ENCODE measurements around the gene IPO9.
"Not testable (repeated sequence)": the region's sequence is repeated elsewhere in the genome, so short reads cannot be mapped to it uniquely, and the experiment has no call there.

Gene IPO9

DNA sequence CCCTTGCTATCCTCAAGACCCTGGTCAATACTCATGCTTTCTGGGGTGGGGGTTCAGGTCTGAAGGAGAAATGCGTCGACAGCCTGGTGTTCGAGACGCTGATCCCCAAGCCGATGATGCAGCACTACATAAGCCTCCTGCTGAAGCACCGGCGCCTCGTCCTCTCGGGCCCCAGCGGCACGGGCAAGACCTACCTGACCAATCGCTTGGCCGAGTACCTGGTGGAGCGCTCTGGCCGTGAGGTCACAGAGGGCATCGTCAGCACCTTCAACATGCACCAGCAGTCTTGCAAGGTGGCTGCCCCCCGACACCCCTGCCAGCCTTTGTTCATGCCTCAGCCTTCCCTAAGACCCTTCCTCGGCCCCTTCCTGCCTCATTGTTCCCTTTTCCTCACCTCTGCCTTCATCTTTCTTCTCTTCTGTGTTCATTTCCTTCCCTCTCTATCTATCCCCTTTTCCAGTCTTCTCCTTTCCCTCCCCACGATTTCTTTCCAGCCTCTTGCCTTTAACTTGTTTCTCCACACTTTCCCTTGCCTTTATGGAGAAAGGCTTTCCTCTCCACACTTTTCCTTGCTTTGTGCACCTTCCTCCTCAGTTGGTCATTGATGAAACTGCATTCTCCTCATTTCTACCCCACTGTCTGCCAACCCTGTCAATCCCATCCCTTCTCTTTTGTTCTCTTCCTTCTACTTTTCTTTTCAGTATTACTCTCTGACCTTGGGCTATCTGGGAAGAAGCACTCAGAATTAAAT is 18.3 kb upstream of the IPO9 start:
- DNase-seq, result no peak

DNA sequence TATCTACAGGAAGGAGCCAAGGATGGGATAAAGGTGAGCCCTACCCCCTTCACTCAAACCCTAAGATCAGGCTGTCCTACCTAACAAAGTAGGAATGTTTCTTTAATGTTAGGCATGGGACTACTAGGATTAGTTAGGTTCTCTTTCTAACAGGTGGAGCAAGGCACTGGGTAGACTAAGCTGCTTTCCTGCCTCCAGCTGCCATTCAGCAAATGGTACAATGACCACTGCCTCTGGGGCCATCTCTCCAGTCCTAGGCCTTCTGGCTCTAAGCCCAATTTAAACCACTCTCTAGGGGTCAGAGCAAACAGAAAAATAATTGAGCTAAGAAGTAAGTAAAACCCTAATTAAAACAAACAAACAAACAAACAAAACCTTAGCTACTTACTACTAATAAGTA is 15.7 kb upstream of the IPO9 start:
- DNase-seq, result no peak

DNA sequence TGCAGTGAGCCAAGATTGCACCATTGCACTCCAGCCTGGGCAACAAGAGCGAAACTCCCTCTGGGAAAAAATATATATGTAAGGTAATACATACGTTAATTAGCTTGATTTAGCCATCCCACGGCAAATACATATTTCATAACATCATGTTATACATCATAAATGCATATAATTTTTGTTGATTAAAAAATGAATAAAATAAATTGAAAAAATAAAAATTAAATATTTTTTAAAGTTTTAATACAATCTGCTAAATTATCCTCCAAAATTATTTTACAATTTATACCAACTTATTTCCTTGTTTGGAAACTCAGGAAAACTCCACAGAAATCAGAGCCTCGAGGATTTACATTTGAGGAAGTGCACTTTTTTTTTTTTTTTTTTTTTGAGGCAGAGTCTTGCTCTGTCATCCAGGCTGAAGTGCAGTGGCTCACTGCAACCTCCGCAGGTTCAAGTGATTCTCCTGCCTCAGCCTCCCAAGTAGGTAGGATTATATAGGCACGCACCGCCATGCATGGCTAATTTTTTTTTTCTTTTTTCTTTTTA is 12.6 kb upstream of the IPO9 start:
- DNase-seq, result no peak

DNA sequence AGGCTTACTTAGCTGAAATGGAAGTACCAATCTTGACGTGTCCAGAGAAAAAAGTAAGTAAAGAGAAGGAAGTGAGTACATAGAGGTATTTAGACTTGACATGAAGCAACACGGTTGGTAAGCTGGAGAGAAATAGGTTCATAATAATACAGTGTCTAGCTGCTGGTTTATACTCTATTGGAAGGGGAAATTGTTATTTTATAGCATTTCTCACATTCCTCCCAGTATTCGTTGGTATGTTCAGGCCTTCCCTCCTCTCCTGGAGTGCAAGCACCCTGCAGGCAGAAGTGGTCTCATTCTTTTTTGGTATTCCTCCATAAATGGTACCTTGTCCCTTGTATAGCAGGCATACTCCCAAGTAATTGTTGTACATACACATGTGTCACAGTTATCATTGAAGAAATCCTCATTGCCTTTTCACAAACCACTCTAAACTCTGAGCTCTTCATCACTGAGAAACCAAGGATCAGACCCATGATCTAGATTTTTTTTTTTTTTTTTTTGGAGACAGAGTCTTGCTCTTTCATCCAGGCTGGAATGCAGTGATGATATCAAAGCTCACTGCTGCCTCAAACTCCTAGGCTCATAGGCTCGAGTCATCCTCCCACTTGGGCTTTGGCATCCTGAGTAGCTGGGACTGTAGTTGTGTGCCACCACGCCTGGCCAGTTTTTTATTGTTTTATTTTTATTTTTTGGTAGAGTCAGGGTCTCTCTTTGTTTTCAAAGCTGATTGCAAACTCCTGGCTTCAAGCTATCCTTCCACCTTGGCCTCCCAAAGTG is 9.8 kb upstream of the IPO9 start:
- no peak for DNase-seq

DNA sequence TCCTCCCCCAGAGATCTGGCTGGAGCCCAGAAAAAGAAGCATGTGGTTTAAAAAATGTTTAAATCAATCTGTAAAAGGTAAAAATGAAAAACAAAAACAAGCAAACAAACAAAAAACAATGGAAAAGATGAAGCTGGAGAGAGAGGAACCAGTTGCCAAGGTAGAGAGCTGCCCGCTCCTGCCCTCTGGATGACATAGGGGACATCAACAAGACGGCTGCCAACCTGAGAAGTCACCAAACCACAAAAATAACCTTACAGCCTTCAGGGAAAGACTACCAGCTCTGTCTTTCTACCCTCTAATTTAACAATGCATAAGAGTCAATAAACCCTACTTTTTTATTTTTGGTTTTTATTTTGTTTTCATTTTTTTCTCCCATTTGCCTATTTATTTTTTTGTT is 8.5 kb upstream of the IPO9 start:
- DNase-seq, result no peak

DNA sequence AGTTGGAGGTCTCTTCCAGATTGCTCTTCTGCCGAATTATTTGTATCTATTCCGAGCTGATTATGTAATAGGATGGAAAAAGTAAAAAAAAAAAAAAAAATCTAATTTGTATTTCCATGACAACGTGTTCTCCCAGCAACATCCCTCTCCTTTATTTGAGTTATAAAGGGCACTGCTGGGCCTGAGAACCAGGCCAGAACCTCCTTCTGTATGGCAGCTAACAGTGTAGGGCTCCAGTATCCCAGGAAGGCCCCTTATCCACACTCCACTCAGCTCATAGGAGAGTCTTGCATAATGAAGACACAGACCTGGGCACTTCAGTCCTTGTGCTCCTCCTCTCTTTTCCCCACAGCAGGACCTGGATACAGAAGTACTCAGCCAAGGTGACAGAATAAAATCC is 3.7 kb upstream of the IPO9 start:
- DNase-seq, result no peak

DNA sequence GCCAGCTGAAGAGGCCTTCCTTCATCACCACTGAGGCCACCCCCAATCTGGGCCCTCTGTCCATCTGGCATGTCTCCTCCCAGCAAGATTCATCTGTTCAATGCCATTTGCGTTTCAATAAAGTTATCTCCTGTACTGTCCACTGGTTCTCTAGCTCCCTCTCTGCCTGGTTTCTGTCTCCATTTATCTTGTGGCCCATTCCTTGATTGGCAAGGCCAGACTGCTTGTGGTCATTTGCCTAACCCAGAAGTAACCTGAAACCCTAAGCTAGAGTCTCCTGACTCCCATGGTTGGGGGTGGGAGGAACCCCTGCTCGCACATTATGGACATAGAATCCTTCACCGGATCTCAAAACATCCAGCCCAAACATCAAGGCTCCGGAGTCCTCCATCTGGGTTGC is 2.1 kb upstream of the IPO9 start:
- DNase-seq, result no peak

DNA sequence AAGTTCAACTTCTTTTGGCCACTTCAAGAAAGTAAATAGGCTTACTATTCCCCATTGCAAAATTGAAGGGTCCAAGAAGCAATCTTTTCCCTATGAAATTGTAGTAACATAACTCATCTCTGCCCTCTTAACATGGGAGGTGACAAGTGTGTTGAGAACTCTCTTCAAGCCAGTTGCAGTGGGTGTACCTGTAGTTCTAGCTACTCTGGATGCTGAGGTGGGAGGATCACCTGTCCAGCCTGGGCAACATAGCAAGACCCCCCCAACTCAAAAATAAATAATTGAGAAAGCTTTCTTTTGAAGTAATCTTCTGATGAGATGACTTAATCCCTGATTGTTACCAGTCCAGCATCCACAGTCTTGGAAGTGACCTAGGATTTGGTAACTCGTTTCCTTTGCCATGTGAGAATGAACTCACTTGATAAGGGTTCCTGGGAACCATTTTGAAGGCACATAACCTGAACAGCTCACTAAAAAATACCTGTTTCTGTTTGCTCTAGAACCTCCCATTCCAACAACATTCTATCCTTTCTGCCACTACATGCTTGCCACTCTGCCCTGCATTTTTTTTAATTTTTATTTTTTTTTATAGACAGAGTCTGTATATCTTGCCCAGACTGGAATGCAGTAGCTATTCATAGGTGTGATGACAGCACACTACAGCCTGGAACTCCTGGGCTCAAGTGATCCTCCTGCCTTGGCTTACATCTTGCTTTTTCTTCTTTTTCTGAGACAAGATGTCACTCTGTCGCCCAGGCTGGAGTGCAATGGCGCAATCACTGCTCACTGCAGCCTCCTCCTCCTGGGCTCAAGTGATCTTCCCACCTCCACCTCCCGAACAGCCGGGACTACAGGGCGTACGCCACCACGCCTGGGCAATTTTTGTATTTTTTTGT is 1.4 kb upstream of the IPO9 start:
- DNase-seq, result no peak

DNA sequence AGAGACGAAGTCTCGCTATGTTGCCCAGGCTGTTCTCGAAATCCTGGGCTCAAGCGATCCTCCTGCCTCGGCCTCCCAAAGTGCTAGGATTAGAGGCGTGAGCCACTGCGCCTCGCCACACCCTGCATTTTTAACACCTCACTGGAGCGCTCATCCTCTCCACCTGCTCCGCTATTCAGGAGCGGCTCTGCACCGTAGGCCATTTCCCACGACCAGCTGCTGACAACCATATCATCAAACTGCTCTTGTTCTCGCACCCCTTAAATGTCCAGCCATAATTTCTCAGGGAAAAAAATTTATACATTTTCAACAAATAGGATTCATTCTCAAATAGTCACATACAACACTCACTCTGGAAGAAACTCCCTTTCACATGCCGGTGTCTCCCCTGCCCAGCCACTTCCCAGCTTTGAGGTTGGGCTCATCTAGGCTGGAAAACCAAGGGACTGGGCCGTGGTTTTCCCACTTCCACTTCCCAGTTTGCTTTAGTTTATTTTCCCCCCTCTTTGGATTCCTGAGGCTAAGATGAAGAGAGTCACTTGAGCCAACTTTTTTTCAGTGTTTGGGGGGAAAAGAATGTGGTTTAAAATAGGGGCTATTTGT is 639 bp upstream of the IPO9 start:
- no peak for DNase-seq

DNA sequence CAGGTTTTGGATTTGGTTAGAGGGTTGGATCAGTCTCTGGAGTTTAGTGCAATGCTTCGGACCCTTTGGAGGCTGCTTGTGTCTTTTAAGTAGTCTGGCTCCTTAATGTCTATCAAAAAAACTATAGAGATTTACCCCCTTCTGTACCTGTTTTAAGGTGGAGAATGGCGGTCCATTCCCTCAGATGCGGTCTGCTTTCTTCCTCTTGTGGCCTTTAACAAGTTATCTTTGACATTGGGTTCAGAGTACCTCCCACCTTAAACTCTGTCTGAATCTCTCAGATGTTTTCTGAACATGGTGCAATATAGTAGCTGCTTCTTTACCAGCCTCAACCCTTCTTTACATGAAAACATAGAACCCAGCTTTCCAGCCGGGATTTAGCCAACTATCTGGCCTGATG is 2.4 kb downstream of the IPO9 start:
- DNase-seq, result no peak

DNA sequence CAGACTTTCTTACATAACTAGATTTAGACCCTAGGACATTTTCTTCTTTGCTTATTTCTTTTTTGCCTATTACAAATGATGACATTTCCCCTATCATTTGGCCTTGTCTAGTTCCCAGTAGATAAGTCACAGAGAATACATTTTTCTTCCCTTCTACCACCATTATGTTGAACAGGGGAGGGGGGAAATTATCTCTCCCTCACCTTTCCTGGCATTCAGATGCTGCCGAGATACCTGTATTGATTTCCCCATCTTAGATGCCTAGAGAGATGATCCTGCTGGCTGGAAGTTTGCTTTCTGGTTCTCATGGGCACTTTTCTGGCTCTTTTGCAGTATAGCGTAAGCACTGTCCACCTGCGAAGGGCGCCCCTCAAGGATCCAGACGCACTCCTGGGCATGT is 5.7 kb downstream of the IPO9 start:
- no peak for DNase-seq

DNA sequence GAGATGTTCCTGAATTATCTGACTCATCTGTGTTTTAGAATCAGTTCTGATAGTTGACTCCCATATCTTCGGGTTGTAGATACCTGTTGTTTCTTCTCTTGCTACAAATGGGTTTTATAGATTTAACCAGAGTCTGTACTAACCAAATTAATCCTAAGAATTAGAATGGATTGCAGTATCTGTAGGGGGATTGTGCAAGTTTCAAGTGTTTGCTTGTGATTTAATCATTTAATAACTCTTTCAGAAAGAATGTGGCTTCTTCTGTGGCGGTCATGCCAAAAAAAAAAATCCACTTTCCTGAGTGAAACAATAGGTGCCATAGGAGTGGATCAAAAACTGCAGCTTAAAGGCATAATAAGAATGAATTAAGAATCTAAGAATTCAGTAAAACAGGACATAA is 9.4 kb downstream of the IPO9 start:
- DNase-seq, result no peak

DNA sequence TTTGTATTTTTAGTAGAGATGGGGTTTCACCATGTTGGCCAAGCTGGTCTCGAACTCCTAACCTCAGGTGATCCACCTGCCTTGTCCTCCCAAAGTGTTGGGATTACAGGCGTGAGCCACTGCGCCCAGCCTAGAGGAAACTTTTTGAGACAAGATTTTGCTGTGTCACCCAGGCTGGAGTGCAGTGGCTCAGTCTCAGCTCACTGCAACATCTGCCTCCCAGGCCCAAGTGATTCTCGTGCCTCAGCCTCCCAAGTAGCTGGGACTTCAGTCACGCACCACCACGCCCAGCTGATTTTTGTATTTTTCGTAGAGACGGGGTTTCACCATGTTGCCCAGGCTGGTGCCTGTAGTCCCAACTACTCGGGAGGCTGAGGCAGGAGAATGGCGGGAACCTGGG is 10.1 kb downstream of the IPO9 start:
- DNase-seq, result not testable (repeated sequence)

DNA sequence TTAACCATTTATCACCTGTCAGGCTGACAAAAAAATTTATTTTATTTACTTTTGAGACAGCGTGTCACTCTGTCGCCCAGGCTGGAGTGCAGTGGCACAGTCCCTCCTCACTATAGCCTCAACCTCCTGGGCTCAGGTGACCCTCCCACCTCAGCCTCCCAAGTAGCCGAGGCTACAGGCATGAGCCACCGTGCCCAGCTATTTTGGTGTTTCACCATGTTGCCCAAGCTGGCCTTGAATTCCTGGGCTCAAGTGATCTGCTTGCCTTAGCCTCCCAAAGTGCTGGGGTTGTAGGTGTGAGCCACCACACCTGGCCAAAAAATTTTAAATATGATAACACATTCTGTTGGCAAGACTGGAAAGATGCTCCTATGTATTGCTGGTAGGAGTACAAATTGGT is 11.1 kb downstream of the IPO9 start:
- no peak for DNase-seq

DNA sequence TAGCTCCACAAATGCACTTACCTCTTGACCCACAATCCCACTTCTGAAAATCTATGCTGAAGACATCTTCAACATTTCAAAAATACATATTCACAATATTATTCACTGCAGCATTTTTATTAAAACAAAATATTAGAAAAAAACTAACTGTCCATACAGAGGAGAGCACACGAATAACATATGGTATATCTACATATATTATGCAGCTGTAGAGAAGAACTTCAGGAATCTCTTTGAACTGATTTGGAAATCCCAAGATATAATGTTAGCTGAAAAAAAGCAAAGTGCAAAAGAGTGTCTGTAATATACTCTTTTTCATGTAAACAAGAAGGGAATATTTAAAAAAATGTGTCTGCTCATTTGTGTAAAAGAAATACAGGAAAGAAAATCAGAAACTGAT is 11.5 kb downstream of the IPO9 start:
- no peak for DNase-seq

DNA sequence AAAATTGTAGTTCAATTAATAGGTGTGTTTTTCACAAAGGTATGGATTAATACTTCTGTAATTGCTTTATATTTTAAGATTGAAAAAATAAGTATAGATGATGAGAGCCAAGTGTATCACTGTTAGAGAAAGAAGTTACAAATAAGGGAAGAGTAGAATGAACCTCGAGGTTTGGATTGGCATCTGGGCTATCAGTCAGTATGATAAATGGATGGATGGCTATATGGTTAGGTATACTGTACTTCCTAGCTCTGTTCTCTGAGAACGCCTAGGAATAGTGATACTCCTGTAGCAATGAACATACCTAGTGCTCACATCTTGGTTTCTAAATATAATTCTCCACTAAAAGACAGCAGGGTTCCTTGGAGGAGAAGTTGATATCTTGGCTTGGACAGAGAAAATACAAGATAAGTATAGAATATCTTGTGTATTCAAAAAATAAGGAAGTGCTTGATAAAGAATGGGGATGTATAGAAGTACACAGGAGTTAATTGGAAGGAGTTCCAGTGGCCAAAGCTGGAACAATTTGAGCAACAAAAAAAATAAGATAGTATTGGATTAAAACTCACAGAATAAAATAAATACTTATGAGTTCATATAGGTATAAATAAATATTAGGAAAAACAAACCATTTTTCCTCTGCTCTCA is 12.4 kb downstream of the IPO9 start:
- DNase-seq, result no peak

DNA sequence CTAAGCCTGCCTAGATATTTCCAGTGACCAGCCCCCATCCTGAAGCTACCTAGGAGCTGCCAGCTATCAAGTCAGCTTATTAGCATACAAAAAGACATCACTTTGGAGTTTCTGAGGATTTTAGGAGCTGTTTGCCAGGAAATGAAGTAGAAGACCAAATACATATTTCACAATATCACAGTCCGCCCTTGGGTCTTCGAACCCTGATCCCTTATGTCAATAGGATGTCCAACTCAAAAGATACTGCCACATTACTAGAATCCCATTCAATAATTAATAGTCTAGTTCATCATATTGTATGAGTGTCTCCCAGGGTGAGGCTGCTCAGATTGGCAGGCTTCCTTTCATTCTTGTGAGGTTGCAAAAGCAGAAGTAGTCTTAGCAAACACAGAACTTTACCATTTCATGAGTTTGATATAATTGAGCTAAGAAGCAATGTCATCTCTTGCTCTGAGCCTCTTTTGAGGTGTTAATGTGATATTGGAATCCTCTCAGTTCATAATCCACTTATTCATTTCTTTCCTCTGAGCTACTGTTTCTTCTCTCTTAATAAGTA is 13.6 kb downstream of the IPO9 start:
- no peak for DNase-seq

DNA sequence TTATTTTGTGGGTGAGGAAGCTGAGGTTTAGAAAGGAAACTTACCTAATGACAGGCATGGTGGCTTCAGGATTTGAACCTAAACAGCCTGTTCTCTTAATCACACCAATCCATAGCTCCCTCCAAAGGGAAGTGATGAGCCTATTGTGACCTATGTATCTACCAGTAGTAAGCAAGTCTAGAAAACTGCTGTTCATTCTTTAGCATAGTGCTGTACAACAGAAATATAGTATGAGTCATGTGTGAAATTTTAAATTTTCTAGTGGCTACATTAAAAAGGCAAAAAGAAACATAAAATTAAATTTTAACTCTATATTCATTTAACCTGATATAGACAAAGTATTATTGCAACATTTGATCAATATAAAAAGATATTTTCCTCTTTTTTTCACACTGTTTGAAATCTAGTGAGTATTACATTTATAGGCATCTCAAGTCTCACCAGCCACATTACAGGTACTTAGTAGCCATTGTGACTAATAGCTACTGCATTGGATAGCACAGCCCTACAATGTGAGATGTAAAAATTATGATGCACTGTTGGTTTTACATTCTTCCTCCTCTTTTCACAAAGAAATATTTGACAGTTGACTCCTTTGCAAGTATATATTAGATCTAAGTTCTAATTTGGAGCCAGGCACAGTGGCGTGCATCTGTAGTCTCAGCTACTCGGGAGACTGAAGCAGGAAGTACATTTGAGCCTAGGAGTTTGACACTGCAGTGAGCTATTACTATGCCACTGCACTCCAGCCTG is 16.6 kb downstream of the IPO9 start:
- no peak for DNase-seq

DNA sequence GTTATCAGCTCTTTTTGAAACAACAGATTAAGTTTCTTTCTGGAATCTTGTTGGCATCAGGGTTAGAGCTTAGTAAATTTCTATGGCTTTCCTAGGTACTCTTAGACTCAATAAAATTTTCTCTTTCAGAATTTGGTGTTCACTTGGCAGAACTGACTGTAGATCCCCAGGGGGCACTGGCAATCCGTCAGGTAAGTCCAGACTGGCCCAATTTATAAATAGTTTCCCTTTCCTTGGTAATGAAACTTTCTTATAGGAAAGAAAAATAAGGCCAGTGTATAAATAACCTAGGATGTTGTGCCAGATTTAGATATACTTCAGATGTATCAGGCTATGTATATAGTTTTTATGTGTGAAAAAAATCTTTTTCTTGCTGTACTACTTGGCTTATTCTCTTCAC is 18.2 kb downstream of the IPO9 start:
- no peak for DNase-seq

DNA sequence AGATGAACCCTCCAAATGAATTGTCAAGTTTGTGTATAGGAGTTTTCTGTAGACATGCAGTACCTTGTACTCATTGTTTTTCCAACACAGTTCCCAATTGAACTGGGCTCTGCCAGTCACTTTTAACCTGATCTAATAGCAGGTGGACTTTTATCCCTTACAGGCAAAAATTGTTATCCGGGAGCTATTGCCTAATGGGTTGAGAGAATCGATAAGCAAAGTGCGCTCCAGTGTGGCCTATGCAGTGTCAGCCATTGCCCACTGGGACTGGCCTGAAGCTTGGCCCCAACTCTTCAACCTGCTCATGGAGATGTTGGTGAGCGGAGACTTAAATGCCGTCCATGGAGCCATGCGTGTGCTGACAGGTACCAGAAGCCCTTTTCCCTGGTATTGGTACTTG is 19.3 kb downstream of the IPO9 start:
- DNase-seq, result no peak

DNA sequence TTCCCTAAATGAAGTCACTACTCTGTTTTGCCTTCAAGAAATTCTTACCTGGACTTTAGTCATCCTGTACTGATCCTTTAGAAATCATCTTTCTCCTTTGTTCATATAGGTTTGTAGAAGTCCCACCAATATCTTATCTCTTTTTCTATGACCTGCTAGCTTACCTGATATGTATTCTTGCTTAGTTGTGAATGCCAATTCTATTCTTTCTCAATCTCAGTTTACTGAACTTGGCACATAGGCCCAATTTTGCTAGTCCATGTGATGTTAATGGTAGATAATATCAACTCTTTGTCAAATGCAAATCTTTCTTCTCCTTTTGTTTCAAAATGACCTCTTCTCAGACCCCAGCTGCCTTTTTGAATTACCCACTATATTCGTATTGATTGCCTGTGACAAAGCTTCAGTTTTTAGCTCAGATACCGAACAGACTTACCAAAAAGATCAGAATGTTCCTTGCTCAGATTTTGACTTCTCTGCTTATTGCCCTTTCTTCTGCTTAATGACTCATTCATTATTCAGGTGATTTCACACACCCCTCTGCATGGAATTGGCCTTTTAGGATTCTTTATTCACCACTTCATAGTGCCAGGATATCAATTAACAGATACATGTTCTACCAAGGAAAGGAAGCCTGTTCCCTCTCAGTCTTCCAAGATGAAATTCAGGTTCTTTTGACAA is 20.6 kb downstream of the IPO9 start:
- no peak for DNase-seq

Data from activated CD4-positive, CD25-positive, alpha-beta regulatory T cell (primary cell).